ENCODE results near the gene ATXN1L. TPM values are rescaled to one million over a fixed set of nuclear protein-coding genes. Genes with fewer than 3 reads are reported as not detected.
"Not testable (repeated sequence)": the region's sequence is repeated elsewhere in the genome, so short reads cannot be mapped to it uniquely, and the experiment has no call there.

The ATXN1L gene
- total RNA-seq, 1 donor from 2014 or later, result 14.1 TPM

DNA sequence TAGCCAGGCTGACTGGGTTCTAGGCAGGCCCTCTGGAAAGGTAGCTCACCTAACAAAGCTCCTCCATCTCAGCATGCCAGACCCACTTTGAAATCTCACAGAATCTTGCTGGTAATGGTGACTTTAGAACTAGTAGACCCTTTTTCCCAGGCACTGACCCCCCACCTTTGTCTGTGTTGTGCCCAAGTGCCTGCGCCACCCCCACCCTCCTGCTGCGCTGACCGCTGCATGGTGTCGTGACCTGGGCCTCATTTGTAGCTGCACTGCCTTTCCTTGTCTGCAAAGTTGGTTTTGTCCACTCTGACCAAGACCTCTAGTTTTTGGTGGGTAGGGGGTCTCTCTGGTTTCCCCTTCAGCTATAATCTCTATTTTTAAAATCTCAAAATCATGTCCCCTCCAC is 6.8 kb downstream of the ATXN1L start:
- no peak for DNase-seq (ENCODE audit: low read depth, low spot score)

DNA sequence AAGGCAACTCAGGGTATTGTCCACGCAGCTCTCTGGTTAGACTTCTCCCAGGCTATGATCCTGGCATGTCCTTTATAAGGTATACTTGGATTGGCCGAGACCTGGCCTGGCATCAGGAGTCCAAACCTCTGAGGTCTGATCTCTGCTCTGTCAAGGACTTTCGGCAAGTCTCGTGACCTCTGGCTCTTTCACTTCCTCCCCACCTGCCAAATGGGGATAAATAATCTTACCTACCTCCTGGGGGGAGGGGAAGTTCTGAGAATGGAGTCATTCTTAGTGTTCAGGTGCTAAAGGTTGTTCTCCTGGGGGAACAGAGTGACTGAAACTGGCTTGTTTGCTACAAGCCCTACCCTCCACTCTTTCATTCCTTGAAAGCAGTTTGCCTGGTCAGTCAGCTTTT is 7.6 kb downstream of the ATXN1L start:
- no peak for DNase-seq (ENCODE audit: low read depth, low spot score)

DNA sequence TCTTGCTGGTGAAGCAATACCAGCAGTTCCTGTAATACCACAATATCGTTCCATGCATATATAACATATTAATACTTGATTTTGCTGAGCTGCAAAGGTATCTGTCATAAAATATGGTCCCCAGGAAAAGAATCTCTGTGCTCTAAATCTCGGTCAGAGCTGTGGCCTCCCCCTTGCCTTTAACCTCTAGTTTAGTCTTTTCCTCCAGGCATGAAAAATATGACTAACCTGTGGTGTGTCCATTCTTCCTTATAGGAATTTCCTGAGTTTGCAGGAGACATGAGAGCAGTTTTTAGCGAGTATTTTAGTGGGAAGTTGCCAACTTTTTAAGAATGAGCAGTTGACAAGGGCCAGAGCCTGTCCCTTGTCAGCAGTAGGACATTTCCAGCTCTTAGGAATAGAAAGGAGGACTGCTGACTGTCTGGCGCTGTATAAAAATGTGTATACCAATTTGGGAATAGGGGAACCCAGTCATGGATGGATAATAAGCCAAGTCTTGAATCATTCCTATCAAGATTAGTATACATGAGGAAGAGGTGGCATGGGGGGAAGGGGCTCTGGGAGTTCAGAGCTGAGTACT is 8.7 kb downstream of the ATXN1L start:
- no peak for DNase-seq (ENCODE audit: low read depth, low spot score)

DNA sequence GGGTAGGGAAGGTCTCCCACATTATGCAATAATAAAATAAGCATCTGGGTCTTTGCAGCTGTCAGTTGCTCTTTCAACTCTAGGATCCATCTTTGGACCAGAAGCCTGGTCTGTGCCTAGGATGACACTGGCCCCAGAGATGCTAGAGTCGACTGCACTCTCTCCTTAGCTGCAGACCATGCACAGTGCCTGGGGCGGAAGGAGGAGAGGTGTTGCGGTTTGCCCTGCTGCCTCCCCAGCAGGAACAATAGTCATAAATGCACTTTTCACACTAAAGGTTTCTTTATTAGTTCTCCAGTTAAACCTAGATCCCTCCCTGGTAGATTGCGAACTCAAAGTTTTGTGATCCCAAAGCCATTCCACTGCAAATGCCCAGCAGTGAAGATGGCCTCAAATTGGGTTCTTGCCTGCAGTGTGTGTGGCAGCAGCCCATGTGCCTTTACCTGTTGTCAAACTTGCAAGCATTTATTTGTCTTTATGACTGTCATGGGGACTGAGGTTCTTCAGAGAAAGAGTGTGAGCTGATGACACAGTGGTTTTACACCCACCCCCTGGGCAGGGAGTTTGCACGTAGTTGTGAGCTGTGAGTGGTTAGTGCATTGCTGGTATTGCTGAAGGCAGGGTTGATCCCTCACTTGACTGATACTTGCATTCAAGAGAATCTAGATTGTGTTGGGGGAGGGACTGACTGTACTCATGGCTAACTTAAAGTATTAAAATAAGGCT is 10.3 kb downstream of the ATXN1L start:
- DNase-seq (ENCODE audit: low read depth, low spot score), result no peak

DNA sequence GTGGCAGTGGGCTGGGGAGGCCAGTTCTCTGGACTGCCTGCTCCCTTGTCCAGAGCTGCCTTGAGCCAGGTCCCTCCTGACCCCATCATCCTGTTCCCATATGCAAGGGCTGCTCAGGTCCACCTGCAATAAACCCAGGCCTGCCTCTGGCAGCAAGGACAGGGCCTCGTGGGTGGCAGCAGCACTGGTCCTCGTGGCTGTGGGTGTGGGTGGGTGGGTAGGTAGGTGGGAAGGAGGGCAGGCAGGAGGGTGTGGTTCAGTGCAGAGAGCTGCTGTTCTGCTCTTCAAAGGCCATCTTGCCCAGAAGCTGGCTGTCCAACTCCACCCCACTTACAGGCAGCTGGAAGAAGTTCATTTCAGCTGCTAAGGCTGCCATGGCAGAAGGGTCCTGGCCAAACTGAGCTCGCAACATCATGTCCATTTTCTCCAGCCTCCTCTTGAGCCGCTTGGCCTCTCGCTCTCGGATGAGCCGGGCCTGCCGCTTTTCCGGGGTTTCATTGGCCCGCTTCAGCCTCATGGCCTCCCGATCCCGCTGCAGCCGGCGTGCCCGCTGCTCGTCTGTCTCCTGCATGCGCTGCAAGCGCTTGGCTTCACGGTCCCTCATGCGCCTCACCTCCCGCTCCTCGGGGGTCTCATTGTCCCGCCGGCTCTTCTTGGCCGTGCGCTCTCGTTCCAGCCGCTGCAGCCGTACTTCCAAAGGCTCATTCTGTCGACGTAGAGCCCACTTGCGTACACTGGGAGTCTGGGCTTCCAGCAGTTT is 14.2 kb downstream of the ATXN1L start:
- no peak for DNase-seq (ENCODE audit: low read depth, low spot score)

DNA sequence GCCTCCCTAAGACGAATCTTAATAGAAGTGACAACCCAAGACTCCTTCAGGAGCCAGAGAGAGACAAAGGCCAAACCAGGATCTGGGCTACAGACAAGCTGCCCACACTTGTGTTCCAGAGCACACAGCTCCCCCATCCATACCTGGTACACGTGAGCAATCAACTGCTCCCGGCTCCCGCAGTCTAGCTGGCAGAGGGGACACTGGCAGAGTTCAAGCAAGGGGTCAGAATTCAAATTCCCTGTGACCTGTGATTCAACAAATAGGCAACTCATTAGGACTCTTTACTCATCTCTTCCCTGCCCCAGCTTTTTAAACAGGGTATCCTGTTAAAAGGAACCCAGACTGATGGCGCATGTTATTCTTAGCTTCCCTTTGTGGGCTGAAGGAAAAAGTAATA is 18.2 kb downstream of the ATXN1L start:
- DNase-seq (ENCODE audit: low read depth, low spot score), result no peak

DNA sequence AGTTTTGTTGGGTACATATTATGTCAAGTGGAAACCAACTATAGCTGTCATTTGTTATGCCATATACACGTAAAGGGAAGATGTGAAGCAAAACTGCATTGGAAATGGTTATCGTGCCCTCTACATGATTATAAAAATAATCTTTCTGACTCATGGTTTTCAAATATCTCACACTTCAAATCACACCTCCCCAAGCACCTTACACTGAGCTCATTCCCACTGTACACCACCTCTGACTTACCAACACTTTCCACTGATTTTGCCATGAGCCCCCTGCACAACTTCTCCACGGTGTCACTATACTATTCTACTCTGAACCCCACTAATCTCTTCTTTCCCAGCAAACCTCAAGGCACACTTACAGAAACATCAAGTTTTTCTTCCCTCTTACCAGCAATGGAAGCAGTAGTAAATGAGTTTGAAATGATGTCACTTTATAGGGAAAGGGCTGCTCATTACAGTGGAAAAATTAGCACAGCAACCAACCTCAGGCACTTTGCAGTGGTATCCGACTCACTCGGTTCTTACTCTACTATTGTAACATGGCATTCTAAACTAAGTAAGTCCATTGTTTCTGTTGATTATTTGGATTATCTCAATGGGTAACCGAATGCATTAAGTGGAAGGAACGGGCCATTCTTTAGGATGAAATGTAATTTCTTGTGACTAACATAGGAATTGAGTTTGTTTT is 19.5 kb downstream of the ATXN1L start:
- no peak for DNase-seq (ENCODE audit: low read depth, low spot score)

DNA sequence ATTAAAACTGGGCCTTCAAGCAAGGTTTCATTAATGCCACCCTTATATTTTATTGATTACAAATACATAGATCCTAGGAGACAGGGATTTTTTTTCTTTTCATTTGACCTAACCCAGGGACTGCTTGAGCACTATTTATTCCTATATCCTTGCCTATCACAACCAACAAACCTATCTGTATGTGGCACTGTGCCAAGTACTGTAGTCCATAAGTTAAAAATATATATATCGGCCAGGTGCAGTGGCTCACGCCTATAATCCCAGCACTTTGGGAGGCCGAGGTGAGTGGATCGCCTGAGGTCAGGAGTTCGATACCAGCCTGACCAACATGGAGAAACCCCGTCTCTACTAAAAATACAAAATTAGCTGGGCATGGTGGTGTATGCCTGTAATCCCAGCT is 21.4 kb downstream of the ATXN1L start:
- DNase-seq (ENCODE audit: low read depth, low spot score), result not testable (repeated sequence)

DNA sequence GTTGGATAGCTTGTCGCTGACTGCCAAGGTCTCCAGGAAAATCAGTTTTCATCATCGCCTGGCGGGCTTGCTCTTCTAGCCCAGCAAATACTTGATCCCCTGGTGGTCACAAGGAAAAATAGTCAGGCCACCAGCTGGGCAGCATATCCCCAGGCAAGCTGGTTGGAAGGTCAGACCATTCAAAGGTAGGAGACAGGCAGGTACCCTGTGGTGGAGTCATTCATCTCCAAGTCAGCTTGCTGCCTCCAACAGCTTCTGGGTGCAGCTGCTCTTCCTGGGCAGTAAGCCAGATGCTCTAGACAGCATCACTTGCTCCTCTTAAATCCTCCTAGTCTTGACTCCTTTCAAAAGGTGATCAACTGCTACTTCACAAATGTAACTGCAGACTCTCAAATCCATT is 22.2 kb downstream of the ATXN1L start:
- DNase-seq (ENCODE audit: low read depth, low spot score), result no peak

DNA sequence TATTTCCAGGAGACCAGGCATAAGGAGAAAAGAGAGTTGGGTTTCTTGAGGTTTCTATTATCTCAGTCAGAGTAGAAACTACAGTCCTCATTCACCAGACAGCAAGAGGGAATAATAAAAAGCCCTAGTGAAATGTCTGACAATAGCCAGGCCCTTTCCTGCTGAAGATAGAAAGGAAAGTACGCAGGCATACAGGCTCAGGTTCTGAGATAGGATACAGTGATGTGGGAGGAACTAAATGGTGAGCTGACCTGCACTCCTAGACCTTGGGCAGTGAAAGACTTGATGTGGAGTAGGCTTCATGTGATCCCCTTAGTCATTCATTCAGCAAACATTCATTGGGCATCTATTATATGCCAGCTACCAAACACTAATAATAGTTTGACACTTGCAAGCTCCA is 23.3 kb downstream of the ATXN1L start:
- DNase-seq (ENCODE audit: low read depth, low spot score), result no peak

DNA sequence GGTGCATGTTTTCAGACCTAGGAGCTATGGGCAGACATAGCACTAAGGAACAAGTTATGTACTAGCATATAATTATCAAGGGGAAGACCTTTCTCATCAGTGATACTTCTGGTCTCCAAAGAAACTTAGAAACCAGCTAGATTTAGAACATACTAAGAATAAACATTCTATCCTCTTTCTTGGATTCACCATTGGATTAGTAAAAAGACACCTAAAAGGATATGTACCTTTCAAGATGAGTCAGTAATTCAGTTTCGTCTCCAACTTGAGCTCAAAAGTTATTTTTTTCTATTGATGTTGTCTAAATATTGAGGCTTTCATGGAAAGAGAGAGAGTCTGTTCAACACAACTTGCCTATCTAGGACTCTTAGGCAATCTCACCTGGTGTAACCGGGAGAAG is 25.0 kb downstream of the ATXN1L start:
- no peak for DNase-seq (ENCODE audit: low read depth, low spot score)

DNA sequence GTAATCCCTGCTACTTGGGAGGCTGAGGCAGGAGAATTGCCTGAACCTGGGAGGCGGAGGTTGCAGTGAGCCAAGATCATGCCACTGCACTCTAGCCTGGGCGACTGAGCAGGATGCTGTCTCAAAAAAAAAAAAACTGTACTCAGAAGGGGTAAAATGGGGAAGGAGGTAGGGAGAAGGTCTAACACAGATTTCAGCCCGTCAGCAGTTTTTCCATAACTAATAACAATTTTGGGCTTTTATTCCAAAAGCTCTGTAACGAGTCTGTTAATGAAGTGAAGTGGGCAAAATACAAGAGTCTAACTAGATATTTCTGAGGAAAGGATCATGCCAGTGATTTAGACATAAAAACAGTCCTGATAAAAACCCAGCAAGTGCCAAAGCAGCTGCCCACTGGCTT is 27.4 kb downstream of the ATXN1L start:
- DNase-seq (ENCODE audit: low read depth, low spot score), result no peak

DNA sequence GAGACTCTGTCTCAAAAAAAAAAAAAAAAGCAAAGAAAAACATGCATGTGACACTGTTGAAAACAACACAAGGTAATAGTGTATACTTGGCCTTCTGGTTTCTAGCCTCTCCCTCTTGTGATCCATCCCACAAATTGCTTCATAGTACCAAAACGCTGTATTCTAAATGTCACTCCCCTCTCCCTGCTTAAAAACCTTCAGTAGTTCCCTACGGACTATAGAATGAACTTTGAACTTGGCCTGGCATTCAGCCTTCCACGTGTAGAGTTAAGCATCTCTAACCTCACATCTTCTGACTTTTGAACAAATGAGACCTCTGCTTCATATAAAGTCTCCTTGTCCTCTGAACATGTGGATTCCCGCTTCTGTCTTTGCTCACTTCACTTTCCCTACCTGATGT is 33.1 kb downstream of the ATXN1L start:
- DNase-seq (ENCODE audit: low read depth, low spot score), result no peak

DNA sequence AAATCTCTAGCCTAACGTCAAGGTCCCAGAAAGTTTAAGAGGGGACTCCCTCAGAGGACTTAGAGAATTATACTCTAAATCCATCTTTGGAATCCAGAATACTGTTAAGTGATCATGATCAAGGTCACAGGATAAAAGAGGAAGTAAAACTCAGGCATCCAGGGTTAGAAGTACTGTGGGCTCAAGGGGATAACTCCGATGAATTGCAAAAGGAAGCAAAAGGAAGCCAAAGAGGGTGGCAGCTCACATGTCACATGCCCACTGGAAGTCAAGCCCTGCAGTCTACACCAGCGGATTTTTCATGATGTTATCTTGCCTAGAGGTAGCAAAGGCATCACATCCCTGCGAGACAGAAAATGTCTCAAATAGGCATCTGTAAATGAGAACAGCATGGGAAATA is 34.4 kb downstream of the ATXN1L start:
- no peak for DNase-seq (ENCODE audit: low read depth, low spot score)

DNA sequence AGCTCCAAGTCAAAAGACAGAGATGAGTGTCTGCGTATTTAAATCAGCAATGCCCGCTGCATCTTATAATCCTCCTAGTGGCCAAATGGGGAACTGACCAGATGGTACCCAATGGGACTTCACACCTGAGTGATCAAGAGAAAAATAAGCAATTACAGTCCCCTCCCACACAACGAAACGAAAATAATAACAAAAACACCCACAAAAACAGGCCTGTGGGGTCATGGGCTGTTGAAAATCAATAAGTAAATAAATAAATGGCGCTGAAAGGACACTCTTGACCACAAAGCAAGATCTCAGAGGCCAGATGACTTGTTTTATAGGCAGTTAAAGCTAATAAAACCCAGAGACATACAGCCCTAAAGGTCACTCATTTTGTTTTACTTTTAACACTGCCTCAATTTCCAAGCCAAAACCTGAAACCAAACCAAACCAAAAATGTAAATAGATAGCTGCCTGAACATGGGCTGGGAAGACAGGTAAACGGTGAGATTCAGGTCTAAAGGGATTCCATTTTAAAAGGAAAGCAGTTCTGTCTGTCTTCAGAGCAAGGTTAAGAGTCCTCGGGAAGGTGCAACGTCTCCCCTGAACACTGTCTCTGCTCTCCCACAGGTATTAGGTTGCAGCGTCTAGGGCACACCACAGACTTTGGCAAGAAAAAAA is 36.9 kb downstream of the ATXN1L start:
- peak; percentile 39 for DNase-seq (ENCODE audit: low read depth, low spot score)

DNA sequence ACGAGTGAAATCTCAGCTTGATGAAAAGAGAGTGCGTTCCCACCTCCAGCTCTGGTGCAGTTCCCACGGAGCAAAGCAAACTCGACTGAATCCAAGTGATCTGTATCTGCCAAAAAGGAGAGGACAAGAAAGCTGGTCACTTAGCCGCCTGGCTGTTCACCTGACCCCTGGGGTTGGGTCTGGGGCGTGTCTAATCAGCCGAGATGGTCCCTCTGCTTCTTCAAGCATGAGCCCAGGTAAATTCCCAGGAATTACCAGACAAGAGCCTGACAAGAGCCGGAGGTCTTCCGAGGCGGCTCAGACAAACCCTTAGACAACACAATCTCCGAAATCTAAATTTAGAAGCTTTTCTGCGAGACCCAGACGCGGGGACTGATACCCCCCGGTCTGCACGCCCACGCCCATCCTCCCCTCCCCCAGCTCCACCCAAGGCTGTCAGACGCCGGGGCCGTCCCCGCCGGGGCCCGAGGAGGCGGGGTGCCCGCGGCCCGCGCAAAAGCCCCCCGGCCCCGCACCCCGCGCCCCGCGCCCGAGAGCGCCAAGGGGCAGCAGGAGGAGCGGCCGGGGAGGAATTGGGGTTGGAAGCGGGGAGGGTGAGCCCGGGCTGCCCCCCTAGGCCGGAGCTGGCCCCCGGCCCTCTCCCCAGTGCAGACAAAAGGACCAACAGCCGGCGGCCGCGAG is 37.5 kb downstream of the ATXN1L start:
- no peak for DNase-seq (ENCODE audit: low read depth, low spot score)

DNA sequence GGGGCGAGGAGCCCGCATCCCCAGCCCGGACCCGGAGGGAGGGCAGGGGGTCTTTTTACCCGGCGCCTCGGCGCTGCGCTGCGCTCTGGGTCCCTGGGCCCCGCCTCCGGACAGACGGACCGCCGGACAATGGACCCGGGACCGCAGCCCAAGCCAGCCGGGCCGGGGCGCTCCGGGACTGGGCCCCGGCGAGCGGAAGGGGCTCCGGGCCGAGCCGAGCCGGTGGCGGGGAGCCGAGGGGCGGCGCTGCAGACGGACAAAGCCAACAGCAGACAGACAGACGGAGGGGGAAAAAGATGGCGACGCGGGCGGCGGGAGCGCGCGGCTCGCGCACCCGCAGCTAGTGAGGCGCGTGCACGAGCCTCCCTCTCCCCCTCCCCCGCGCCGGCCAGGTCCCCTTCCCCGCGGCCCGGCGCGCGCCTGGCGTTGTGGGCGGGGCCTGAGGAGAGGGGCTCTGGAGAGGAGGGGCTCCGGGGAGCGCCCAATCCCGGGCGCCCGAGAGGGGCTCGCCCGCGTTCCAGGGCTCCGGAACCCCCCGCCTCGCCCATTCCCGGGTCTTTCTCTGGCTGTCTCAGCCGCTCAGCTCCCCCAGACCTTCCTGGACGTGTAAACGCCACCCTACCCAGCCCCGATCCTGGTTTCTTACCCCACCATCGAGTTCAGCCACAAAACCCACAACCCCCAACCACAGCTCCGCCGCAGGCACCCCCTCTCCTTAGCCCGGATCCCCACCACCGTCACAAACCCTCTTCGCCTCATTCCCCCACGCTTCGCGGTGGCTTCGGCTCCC is 38.3 kb downstream of the ATXN1L start, which contains the start of gene ZNF821:
Gene ZNF821, minus strand, starts transcription at position 334 of the 790 bp plus-strand sequence. CDS start 4,236 bp downstream, outside the sequence.
- DNase-seq (ENCODE audit: low read depth, low spot score), result peak; percentile 26

DNA sequence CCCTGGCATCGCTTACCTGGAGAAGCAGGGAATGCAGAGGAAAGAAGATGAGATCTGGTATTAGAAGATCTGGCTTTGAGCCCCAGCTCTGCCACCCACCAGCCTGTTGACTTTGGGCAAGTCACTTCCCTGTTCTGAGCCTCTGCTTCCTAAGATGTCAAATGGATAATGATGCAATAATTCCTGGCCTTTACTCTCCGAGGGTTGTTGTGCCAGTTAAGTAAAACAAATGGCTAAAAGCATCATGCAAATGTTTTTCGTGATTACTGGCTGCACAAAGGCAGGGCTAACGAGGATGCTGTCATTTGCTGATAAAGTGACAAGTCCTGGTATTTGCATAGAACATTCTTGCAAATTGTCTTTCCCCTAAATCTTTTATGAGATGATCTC is 39.5 kb downstream of the ATXN1L start:
- DNase-seq (ENCODE audit: low read depth, low spot score), result no peak

DNA sequence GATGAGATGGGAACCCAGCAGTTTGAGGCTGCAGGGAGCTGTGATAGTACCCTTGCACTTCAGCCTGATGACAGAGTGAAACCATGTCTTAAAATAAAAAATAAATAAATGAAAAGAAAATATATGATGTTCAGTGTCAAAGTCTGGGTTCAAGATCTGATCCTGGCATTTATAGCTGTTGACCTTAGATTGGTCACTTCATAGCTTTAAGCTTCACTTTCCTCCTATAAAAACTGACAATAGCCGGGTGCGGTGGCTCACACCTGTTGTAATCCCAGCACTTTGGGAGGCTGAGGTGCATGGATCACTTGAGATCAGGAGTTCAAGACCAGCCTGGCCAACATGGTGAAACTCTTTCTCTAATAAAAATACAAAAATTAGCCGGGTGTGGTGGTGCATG is 43.4 kb downstream of the ATXN1L start:
- no peak for DNase-seq (ENCODE audit: low read depth, low spot score)

DNA sequence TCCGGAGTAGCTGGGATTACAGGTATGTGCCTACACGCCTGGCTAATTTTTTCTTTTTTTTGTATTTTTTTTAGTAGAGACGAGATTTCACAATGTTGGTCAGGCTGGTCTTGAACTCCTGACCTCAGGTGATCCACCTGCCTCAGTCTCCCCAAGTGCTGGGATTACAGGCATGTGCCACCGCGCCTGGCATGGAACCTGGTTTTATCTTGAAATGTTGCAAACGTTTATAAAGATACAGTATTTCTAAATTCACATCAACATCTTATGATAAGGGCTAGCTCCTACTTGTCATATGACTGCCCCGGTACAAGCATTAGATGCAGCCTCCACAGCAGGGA is 48.1 kb downstream of the ATXN1L start:
- DNase-seq (ENCODE audit: low read depth, low spot score), result no peak
